ENCODE data around the gene COL9A3.
A peak's percentile ranks its signal among the peaks of the same experiment; 100 is the strongest.

Gene COL9A3

DNA sequence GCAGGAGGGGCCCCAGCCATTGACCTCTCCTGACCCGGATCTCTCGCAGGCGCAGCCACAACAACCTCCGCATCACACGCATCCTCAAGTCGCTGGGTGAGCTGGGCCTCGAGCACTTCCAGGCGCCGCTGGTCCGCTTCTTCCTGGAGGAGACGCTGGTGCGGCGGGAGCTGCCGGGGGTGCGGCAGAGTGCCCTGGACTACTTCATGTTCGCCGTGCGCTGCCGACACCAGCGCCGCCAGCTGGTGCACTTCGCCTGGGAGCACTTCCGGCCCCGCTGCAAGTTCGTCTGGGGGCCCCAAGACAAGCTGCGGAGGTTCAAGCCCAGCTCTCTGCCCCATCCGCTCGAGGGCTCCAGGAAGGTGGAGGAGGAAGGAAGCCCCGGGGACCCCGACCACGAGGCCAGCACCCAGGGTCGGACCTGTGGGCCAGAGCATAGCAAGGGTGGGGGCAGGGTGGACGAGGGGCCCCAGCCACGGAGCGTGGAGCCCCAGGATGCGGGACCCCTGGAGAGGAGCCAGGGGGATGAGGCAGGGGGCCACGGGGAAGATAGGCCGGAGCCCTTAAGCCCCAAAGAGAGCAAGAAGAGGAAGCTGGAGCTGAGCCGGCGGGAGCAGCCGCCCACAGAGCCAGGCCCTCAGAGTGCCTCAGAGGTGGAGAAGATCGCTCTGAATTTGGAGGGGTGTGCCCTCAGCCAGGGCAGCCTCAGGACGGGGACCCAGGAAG is 4.5 kb upstream of the COL9A3 start:
- no peak for DNase-seq

DNA sequence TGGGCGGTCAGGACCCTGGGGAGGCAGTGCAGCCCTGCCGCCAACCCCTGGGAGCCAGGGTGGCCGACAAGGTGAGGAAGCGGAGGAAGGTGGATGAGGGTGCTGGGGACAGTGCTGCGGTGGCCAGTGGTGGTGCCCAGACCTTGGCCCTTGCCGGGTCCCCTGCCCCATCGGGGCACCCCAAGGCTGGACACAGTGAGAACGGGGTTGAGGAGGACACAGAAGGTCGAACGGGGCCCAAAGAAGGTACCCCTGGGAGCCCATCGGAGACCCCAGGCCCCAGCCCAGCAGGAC is 4.0 kb upstream of the COL9A3 start:
- DNase-seq, result no peak

DNA sequence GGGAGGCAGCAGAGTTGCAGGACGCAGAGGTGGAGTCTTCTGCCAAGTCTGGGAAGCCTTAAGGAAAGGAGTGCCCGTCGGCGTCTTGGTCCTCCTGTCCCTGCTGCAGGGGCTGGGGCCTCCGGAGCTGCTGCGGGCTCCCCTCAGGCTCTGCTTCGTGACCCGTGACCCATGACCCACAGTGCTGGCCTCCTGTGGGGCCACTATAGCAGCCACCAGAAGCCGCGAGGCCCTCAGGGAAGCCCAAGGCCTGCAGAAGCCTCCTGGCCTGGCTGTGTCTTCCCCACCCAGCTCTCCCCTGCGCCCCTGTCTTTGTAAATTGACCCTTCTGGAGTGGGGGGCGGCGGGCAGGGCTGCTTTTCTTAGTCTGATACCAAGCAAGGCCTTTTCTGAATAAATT is 3.3 kb upstream of the COL9A3 start:
- no peak for DNase-seq

DNA sequence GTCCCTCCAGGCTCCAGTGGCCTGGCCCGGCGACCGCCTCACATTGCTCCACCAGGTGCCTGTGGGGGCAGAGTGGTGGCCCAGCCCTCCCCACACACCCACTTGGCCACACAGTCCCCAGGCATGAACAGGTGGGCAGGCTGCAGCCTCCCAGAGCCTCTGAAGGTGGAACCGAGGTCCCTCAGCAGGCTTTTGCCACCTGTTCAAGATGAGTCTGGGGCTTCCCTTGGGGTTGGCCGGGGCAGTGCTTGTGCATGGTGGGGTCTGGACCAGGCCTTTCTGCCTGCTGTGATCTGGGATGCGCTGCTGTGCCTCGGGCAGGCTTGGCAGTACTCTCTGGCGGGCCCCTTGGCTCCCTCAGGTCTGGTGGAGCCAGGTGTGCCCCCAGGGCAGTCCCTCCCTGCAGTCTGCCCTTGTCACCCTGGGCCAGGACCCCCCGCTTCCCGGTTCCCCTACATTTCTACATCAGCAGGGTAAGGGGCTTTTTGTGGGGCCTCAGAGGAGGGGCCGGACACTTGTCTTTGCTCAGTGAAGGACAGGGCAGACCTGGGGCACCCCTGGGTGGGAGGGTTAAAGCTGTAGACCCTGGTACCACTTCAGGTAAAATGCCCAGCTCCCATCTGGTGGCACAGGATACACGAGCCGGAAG is 2.7 kb upstream of the COL9A3 start:
- DNase-seq, result no peak

DNA sequence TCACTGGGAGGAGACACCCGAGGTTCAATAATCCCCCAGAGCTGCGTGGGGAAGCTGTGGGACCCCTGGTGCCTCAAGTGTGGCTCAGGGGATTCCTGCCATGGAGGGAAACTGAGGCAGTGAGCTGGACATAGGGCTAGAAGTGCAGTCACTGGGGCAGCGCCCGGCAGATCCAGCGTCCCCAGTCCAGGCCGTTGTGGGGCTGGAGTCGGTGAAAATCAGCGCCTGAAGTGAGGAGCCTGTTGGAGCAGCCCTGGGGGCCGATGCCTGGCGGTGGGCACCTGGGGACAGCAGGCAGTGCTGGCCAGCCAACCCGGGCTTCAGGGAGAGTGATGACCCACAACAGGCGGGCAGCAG is 2.2 kb upstream of the COL9A3 start:
- DNase-seq, result no peak

DNA sequence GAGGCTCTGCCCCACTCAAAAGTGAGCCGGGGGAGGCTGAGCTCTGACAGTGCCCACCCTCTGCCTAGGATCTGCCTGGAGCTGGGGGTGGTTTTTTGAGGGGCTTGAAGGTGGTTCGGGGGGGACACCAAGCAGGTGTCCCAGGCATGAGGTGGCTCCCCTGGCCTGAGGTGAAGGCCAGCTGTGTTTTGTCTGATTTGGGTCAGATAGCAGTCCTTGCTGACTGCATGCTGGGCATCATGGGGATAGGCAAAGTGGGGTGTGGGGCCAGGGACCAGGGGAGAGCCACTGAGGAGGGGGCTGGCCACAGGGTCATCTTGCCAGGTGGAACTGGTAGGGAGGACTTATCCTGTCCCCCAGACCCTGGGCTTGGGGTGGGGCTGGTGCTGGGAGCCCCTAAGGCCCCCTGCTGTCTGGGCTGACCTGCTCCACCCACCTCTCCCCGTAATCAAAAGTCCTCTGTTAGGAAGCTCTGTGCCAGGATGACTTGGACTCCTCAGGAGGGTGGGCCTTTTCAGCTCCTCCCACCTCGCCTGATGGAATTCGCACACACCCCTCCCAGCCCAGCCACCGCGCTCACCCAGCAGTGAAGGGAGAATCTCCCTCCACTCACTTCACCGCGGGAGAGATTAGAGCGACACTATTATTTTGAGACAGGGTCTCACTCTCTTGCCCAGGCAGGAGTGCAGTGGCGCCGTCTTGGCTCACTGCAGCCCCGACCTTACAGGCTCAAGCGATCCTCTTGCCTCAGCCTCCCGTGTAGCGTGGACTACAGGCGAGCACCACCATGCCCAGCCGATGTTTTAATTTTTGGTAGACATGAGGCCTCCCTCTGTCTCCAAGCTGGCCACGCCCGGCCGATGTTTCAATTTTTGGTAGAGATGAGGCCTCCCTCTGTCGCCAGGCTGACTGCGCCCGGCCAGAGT is 1.5 kb upstream of the COL9A3 start:
- peak; percentile 53 for DNase-seq

DNA sequence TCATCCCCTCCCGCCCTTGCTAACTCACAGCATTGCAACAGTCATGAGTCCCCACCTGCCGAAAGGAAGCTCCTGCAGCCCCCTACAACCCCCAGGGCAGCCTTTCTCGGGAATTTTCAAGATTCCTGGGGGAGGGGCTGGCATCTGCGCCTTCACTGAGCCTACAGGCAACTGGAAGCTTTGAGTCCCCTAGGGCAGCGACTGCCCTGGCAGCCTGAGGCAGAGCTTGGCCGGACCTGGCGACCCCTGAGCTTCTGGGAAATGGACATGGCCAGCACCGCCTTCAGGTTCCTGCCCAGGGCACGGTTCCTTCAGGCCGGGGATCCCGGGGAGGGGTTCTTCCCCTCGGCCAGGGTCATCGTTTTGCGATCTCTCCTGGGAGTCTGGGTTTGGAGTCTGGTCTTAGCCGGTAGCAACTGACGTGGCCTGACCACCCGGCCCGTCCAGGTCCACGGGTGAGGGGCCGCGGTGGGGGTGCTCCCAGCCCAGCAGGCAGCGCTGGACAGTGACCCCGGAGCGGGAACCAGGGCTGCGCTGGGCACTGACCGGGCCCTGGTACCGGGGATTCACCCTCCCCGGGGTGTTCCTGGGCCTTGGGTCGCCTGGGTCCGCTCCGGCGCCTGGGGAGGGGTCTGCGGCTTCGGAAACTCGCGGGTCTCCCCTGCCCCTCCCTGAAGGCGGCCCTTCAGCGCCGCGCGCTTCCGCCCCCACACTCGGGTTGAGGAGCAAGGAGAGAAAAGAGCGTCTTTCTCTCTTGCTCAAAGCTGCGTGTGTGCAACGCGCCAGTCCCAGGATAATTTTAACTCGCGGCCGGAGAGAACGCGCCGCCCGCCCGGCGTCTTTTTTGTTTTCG is 593 bp upstream of the COL9A3 start:
- no peak for DNase-seq

DNA sequence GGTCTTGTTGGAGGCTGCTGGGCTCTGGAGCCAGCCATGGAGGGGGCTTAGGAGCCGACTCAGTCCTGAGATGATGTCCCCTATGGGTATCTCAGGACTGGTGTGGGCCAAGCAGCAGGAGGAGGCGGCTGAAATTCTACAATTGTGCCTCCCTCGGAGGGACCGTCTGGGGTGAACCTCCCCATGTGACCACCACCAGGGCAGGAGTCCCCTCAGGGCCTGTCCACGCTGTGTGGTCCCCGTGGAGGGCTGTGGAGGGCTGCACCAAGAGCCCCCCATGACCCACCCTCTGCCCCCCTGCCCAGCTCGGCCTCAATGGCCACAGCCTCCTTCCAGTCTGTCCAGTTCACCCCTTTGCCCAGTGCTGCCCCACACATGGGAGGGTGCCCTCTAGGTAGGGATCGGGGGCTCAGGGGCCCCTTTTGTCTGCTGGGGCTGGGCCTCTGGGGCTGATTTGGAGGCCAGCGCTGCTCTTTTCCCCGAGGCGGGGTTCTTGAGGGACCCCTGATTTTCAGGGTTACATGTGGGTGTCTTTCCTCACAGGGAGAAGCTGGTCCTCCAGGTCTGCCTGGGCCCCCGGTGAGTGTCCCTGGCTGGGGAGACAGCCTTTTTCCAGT is 1.2 kb downstream of the COL9A3 start:
- no peak for DNase-seq

DNA sequence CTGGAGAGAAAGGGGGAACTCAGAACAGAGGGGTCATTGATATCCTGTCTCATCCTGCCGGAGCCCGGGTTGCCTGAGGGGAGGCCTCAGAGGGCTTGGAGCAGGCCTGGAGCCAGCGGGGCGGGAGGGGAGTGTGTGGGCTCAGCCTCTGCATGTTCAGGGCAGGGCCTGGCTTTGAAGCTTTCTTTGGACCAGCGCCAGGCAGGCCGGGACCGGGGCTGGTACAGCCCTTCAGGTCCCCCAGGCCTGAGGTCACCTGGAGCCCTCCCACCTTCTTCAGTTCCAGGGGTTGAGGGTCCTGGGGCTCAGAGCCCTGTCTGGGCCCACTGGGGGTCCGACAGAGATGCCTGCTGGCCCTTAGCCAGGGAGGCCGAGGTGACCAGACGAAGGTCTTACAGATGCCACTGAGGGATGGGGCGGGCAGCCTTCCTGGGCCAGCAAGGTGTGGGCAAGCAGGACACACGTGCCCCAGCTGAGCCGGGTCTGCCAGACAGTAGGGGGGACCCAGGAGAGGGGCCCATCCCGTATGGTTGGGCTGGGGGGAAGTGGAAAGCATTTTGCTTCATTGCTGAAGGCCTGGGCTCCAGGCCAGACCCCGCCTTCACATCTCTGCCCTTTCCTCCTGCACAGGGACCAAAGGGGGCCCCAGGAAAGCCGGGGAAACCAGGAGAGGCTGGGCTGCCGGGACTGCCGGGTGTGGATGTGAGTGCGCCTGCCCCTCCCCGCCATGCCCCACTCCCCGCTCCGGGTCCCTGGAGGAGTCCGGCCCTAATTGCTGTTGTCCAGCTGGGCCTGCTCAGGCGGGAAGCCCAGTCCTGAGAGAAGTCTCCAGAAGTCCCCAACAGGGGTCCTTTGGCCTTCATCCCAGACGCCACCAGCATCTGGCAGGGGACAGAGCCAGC is 2.0 kb downstream of the COL9A3 start:
- DNase-seq, result peak; percentile 54

DNA sequence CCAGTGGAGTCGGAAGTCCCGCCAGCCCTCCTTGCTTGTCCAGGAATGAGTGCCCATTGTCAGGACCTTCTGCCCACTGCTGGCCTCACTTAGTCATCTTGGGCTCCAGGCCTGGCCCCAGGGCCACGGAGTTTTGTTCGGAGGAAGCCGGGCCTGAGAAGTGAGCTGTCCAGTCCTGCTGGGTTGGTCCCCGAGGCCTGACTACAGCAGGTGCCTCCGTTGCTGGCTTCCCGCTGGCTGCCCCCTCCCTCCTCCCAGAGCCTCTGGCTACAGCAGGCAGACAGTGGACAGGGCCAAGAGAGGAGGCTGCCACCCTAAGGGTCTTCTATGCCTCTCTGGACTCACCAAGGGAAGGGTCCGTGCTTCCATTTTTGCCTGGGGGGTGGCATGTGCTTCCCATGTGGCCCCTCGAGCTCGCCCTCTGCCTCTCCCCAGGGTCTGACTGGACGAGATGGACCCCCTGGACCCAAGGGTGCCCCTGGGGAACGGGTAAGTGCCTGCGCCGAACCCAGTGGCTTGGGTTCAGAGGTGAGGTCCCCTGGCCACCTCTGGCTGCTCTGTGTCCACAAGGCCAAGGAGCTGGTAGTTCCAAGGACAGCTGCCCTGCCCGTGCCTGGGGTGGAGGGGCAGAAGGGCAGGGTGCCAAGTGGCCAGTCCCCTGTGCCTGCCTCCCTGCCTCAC is 2.8 kb downstream of the COL9A3 start:
- no peak for DNase-seq

DNA sequence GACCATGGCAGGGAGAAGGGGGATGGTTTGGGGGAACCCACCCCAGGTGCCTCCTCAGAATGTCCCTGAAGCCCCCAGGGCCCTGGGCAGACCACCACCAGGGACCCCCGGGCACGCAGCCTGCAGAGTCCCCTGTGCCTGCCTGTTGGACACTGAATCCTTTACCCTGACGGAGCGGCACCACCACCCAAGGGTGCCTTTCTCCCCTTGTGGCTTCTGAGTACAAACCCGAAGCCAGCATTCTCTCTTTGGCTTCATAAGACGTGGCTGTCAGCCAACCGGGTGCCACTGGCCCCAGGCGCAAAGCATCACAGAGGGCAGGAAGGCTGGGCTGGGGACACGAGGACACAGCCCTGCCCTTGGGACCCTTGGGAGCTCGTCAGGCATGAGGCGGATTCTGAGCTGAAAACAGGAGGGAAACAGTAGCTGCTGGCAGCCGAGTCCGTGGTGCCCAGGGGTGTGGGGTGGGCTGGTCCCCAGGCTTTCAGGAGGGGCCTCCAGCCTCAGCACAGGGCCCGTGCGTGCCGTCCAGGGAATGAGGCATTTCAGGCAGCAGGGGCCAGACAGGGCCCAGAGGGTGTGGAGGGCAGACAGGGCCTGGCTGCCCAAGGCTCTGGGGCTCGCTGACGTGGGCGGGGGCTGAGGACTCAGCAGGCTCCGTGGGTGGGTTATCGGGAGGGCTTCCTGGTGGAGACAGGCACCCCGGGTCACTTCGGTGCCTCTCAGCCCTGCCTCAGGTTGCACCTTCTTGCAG is 3.5 kb downstream of the COL9A3 start:
- DNase-seq, result no peak

DNA sequence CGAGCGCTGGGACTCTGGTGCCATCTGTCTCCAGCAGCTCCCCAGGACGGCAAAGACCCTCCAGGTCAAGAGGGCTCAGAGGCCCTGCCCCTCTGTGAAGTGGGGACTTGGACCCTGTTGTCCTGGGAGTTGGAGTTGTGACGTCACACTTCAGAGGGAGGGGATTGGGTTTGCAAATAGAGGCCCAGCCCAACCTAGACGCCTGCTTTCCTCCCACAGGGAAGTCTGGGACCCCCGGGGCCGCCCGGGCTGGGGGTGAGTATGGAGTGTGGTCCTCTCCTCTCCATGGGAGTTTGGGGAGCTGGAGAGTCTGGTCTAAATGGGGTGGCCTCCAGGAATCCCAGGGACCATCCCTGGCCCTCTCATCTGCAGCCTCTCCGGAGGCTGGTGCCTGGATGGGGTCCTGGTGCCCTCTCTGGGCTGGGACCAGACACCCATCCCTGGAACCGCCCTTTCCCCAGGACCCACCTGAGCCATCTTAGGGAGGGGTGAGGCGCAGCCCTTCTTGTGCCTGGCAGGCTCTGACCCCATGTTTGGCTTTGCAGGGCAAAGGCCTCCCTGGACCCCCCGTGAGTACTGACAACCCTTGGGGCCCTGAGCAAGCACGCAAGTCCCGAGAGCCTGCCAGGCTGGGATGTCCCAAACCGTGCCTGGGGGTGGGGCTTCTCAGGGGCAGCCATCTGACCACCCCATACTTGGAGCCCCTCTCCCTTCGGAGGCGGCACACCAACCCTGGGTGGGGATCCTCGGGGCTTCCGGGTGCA is 4.3 kb downstream of the COL9A3 start:
- DNase-seq, result no peak

DNA sequence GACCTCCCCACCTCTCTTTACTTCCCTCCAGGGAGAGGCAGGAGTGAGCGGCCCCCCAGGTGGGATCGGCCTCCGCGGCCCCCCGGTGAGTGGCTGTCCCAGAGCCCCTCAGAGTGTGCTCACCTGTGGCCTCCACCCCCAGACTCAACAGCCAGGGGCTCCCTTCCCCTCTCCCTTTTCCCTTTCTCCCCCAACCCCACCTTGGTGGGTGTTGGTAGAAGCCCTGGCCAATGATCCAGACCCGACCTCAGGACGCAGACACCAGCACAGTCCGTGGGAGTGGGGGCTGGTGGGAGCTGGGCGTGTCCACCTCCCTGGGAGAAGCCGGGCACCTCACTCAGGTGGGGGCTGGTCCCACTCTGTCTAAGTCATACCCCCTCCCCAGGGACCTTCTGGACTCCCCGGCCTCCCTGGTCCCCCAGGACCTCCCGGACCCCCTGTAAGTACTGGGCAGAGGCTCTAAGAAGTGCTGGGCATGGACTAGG is 4.9 kb downstream of the COL9A3 start:
- no peak for DNase-seq

DNA sequence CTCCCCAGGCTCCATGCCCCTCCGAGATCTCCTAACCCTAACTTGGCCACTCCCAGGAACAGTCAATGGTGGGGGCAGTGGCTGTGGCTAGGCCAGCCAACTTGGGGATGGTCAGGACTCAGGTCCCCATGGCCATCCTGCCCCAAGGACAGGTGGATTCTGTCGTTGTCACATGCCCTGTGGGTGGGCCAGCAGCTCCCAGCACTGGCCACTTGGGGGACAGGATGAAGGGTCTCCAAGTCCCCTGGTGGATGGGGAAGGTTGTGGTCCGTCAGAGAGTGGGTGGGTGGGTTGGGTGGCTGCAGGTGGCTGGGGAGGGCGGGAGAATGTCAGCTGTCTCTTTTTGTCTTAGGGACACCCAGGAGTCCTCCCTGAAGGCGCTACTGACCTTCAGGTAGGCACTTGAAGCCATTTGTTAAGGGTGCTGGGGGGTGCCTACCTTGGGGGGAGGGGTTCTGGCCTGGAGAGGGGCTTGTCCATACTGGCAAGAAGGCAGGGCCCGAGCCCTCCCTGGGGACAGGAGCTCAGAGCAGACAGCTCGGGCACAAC is 5.5 kb downstream of the COL9A3 start:
- DNase-seq, result no peak

DNA sequence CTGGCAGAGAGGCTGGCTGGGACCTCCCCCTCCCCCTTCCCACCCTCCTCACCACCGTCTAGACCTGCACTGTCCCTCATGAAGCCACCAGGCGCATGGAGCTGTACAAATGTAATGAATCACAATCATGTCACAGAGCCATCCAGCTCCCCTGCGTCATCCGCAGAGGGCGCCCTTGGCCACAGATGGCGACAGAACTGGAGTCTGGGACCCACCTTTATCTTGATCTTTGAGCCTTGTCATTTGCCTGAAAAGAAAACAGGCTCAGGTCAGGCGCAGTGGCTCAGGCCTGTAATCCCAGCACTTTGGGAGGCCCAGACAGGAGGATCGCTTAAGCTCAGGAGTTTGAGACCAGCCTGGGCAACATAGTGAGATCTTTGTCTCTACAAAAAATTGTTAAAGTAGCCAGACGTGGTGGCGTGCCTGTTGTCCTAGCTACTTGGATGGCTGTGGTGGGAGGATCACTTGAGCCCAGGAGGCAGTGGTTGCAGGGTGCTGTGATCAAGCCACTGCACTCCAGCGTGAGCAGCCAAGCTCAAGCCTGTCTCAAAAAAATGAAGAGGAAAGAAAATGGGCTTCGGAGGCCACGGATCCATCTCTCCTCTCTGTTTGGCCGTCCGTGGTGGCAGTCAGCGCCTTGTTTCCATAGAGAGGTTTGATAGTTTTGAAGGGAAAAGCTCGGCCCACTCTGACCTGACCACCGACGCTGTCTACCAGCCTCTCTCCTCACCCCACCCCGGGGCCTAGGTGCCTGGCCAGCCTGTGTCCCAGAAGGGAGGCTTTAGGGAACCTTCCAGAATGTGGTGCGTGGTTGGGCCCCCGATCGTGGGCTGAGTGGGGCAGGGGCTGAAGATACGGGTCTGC is 6.2 kb downstream of the COL9A3 start:
- peak; percentile 91 for DNase-seq

DNA sequence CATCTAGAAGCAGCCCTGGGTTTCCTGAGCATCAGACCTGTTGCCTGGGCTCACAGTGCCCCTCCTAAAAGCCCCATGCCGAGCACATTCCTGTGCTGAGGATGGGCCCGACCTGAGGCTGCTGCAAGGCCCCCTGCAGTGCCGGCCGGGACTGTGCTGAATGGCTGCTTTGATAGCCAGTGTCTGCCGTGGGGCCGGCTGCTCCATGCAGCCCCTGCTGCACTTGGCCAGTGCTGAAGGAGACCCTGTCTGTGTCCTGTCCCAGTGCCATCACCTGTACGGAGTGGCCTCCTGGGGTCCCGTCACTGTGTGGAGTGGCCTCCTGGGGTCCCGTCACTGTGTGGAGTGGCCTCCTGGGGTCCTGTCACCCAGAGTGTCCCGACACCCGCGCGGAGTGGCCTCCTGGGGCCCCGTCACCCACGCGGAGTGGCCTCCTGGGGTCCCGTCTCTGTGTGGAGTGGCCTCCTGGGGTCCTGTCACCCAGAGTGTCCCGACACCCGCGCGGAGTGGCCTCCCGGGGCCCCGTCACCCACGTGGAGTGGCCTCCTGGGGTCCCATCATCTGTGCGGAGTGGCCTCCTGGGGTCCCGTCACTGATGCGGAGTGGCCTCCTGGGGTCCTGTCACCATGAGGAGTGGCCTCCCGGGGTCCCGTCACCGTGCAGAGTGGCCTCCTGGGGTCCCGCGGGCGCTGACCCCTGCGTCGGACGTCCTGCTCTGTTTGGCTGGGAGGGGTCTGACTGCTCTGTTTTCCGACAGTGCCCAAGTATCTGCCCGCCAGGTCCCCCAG is 7.0 kb downstream of the COL9A3 start:
- no peak for DNase-seq
